Kidney (tissue), 14 donors: ENCODE results near the gene EDEM2. TPM values are rescaled to one million over a fixed set of nuclear protein-coding genes. Genes with fewer than 3 reads are reported as not detected.

Experiments used
- DNase-seq, 5 donors: peaks; one replicate each; pipeline ENCODE4 v3.0.0-alpha.2; 2013 to 2020
- FAIRE-seq: peaks from 2 replicates; lab custom pipeline; 2012; peaks lifted over from hg19 to GRCh38; lab: Jason Lieb, UNC
- H3K27ac ChIP-seq, 2 donors: one replicate each; pipeline ENCODE4 v1.7.0; 2013; ENCODE audit warnings: low read depth in 2 of 2, low read length in 2 of 2, inconsistent platforms in 1 of 2
- H3K27me3 ChIP-seq: one replicate; pipeline ENCODE4 v1.7.1; 2013; ENCODE audit warnings: low read length, inconsistent platforms; ENCODE audit not compliant: control insufficient read depth, insufficient read depth
- H3K36me3 ChIP-seq, 3 donors: one replicate each; pipeline versions ENCODE4 v1.7.0 to v1.7.1; 2013; ENCODE audit warnings: low read length in 3 of 3, control low read depth in 1 of 3, inconsistent platforms in 1 of 3; ENCODE audit not compliant: insufficient read depth in 3 of 3, control insufficient read depth in 2 of 3
- H3K4me1 ChIP-seq, 3 donors: one replicate each; pipeline versions ENCODE4 v1.7.0 to v1.7.1; 2013; ENCODE audit warnings: low read length in 3 of 3, inconsistent platforms in 1 of 3, low read depth in 1 of 3; ENCODE audit not compliant: control insufficient read depth in 2 of 3, insufficient read depth in 2 of 3
- H3K4me3 ChIP-seq, 3 donors: one replicate each; pipeline versions ENCODE4 v1.7.0 to v1.8.1; 2013; ENCODE audit warnings: low read length in 3 of 3, control low read depth in 1 of 3, inconsistent platforms in 1 of 3
- H3K9ac ChIP-seq, 3 donors: one replicate each; pipeline versions ENCODE4 v1.7.0 to v1.7.1; 2013; ENCODE audit warnings: low read length in 3 of 3, control low read depth in 1 of 3, inconsistent platforms in 1 of 3
- H3K9me3 ChIP-seq, 3 donors: one replicate each; pipeline versions ENCODE4 v1.7.0 to v1.7.1; 2013; ENCODE audit warnings: low read length in 3 of 3, control low read depth in 1 of 3, inconsistent platforms in 1 of 3; ENCODE audit not compliant: control insufficient read depth in 2 of 3, insufficient read depth in 1 of 3
- CTCF ChIP-seq: IDR thresholded peaks from 3 replicates; pipeline ENCODE4 v1.5.1; 2012; ENCODE audit warnings: mild to moderate bottlenecking, moderate library complexity, borderline replicate concordance; ENCODE audit not compliant: insufficient read depth; ENCODE audit errors: extremely low read depth
- intact Hi-C: fragments of 100-400 bp; cut with DNase I; formaldehyde crosslinking; loops from one replicate; pipeline ENCODE4 v1.11.1; 2022
- polyA plus RNA-seq: library from polyadenylated mRNA; stranded (reverse); fragments of 350-450 nt; fragmentation: Illumina TruSeq; extraction: RNeasy Lipid Tissue Mini Kit (QIAGEN cat#74804); gene quantifications from one replicate; pipeline ENCODE4 v1.2.3, GENCODE V29; 2014; ENCODE audit warnings: low read depth, low replicate concordance; ENCODE audit not compliant: insufficient read depth
- total RNA-seq: library from RNA; stranded (reverse); fragmentation: NEBNext Ultra II Directional; extraction: Animal tissue kit (Norgen Biotek cat#: 25700); gene quantifications from one replicate; pipeline ENCODE4 v1.2.1, GENCODE V29; 2021
- donor health status: control.
- donor health status: control.
- donor health status: control.
- donor health status: control.
- donor health status: control.
- donor health status: DM: yes; HTN: yes; CAD: no.
- donor health status: Normal renal cell carcinoma (clear cell type).

EDEM2 gene
- total and polyA plus RNA-seq, 2 donors from 2014 or later = 27.1 to 30.0 TPM

- intact Hi-C loops = no loop called here
- Histone ChIP-seq H3K4me3 (peak overlapping the region in 1 of 3 donors; percentile 51), H3K9ac (no peak overlapping the region), H3K9me3 (no peaks in the 10 kb centered on the region), H3K36me3 (no peaks in the 10 kb centered on the region), H3K4me1 (peaks cover 0 to 11% (median 7%) of the 10 kb centered on the region in 3 donors), H3K27ac (no peak overlapping the region), H3K27me3 (no peaks in the 10 kb centered on the region)
- no peak for DNase-seq
- TF ChIP-seq CTCF = no peak
- FAIRE-seq = no peak
Measured at GRCh38 chr20:35173576-35174192, 26.5 kb upstream of the EDEM2 start.

DNA sequence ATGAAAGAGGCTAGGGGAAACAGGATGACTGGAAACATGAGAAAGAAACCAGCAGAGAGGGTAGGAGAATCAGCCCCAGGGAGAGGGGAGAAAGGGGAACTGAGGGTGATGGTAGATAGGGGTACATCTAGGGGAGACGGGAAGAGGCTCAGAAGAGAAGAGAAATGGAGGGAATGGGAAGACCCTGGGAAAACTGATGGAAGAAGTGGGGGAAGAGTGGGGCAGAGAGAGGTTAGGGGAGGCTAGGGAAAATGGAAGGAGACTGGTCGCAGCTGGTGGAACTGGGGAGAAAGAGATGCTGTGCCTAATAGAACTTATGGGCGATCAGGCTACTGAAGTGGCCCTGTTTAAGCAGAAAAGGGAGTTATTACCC, 25.3 kb upstream of the EDEM2 start:
- Histone ChIP-seq H3K27me3 (no peaks in the 10 kb centered on the region), H3K27ac (peak overlapping the region; percentile 67 to 68), H3K9ac (peak overlapping the region in 2 of 3 donors; percentile 39 to 80), H3K36me3 (no peaks in the 10 kb centered on the region), H3K9me3 (no peaks in the 10 kb centered on the region), H3K4me1 (peaks cover 0 to 11% (median 7%) of the 10 kb centered on the region in 3 donors), H3K4me3 (peak overlapping the region in 2 of 3 donors; percentile 62 to 70)
- no peak for TF ChIP-seq CTCF
- FAIRE-seq = no peak
- DNase-seq = no peak
- intact Hi-C loops = no loop called here

DNA sequence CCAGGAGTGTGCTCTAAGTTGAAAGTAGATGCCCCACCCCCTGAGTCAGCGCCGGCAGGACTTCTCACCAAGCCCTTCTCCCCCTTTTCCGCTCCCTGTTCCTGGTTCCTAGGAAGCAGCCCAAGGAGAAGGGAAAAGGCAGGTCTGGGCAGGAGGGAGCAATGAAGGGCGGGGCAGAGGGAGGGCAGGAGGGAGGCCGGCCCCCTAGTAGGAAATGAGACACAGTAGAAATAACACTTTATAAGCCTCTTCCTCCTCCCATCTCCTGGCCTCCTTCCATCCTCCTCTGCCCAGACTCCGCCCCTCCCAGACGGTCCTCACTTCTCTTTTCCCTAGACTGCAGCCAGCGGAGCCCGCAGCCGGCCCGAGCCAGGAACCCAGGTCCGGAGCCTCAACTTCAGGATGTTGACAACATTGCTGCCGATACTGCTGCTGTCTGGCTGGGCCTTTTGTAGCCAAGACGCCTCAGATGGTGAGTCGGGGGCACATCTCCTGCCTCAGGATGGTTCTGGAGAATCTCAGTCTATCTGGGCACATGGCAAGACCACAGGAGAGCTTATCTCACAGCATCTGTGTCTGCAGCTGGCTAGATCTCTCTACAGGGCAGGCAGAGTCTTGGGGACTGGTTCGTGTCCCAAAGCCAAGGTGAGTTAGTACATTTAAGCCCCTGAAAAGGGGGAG, 24.8 kb upstream of the EDEM2 start, which contains the start of gene PROCR:
TSS of gene PROCR (plus strand) at position 320 of the 681 bp plus-strand sequence. CDS start at position 403, 83 bp downstream.
- peak within 1 kb of the TSS; percentile 14 to 70 (median 62) for H3K4me3 ChIP-seq
- H3K27me3 ChIP-seq = no peaks in the 10 kb centered on the region
- FAIRE-seq = no peak
- intact Hi-C loops = no loop called here
- peak within 1 kb of the TSS in 2 of 3 donors; percentile 39 to 80 for H3K9ac ChIP-seq
- peaks cover 0 to 11% (median 7%) of the 10 kb centered on the region in 3 donors for H3K4me1 ChIP-seq
- H3K9me3 ChIP-seq = no peaks in the 10 kb centered on the region
- H3K27ac ChIP-seq = peak within 1 kb of the TSS; percentile 67 to 68
- no peaks in the 10 kb centered on the region for H3K36me3 ChIP-seq
- no peak for TF ChIP-seq CTCF
- DNase-seq = peak; percentile 48 to 92 (median 60)
